Kidney epithelial cell (primary cell): Measurements from ENCODE around the gene SNPH. TPM values are rescaled to one million over a fixed set of nuclear protein-coding genes. Genes with fewer than 3 reads are reported as not detected.
"Not testable (repeated sequence)": the region's sequence is repeated elsewhere in the genome, so short reads cannot be mapped to it uniquely, and the experiment has no call there.

Experiments used
- DNase-seq: peaks from one replicate; pipeline ENCODE4 v3.0.0-alpha.2; 2010; ENCODE audit warnings: low read depth
- H3K27me3 ChIP-seq: 2 replicates; pipeline ENCODE4 v1.6.0; 2011; ENCODE audit warnings: low read length; ENCODE audit not compliant: control insufficient read depth, insufficient read depth
- H3K36me3 ChIP-seq: 2 replicates; pipeline ENCODE4 v1.5.1; 2011; ENCODE audit warnings: low read length; ENCODE audit not compliant: control insufficient read depth, insufficient read depth
- H3K4me3 ChIP-seq: 2 replicates; pipeline ENCODE4 v1.5.1; 2011; ENCODE audit warnings: low read depth, mild to moderate bottlenecking, control low read depth, low read length
- total RNA-seq: library from RNA; depleted of rRNA; stranded (reverse); fragments of >200 nt; gene quantifications from 2 replicates; pipeline ENCODE4 v1.2.3, GENCODE V29; 2015
- TF ChIP-seq, protein P1 (sequence below): IDR thresholded peaks from 2 replicates; pipeline ENCODE4 v1.5.1; 2011; ENCODE audit warnings: mild to moderate bottlenecking, moderate library complexity, low read length, control low read depth, inconsistent platforms; ENCODE audit not compliant: insufficient read depth, poor library complexity, severe bottlenecking

The SNPH gene
- total RNA-seq, 1 donor from 2014 or later = 7.1 TPM

GRCh38 chr20:1337441-1337840 is 71.3 kb downstream of the SNPH start:
- H3K27me3 ChIP-seq = no peaks in the 10 kb centered on the region
- no peak for DNase-seq
- no peak overlapping the region for H3K4me3 ChIP-seq
- TF ChIP-seq, protein P1, sequence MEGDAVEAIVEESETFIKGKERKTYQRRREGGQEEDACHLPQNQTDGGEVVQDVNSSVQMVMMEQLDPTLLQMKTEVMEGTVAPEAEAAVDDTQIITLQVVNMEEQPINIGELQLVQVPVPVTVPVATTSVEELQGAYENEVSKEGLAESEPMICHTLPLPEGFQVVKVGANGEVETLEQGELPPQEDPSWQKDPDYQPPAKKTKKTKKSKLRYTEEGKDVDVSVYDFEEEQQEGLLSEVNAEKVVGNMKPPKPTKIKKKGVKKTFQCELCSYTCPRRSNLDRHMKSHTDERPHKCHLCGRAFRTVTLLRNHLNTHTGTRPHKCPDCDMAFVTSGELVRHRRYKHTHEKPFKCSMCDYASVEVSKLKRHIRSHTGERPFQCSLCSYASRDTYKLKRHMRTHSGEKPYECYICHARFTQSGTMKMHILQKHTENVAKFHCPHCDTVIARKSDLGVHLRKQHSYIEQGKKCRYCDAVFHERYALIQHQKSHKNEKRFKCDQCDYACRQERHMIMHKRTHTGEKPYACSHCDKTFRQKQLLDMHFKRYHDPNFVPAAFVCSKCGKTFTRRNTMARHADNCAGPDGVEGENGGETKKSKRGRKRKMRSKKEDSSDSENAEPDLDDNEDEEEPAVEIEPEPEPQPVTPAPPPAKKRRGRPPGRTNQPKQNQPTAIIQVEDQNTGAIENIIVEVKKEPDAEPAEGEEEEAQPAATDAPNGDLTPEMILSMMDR = no peak
- no peaks in the 10 kb centered on the region for H3K36me3 ChIP-seq

- H3K27me3 ChIP-seq = no peaks in the 10 kb centered on the region
- DNase-seq = no peak
- no peaks in the 10 kb centered on the region for H3K36me3 ChIP-seq
- no peak overlapping the region for H3K4me3 ChIP-seq
- TF ChIP-seq, protein P1 = no peak
Measured at GRCh38 chr20:1338096-1338495, 72.0 kb downstream of the SNPH start.

DNA sequence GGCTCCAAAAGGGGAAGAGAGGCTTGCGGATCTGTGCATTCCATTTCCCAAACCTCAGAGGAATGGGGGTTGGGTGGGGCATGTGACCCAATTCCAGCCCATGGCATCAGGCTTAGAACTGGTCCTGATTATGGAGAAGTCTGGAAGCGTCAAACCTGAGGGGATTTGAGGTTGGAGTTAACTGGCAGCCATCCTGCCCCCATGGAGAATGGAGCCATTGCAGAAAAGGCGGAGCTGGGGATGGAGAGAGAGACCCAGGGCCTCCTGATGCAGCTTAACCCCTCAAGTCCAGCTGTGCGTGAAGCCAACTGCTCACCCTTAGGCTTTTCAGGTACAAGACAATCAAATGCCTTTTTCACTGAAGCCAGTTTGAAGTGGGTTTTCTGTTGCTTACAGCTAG is 72.7 kb downstream of the SNPH start:
- Histone ChIP-seq H3K4me3 (no peak overlapping the region), H3K27me3 (no peaks in the 10 kb centered on the region), H3K36me3 (no peaks in the 10 kb centered on the region)
- no peak for DNase-seq
- TF ChIP-seq, protein P1 = no peak

- Histone ChIP-seq H3K36me3 (no peaks in the 10 kb centered on the region), H3K4me3 (no peak overlapping the region), H3K27me3 (no peaks in the 10 kb centered on the region)
- TF ChIP-seq, protein P1 = no peak
- no peak for DNase-seq
Measured at GRCh38 chr20:1341561-1342265, 75.6 kb downstream of the SNPH start.

- not testable (repeated sequence) for H3K4me3 ChIP-seq, H3K36me3 ChIP-seq, H3K27me3 ChIP-seq, DNase-seq
Measured at GRCh38 chr20:1343446-1344124, 77.5 kb downstream of the SNPH start.

DNA sequence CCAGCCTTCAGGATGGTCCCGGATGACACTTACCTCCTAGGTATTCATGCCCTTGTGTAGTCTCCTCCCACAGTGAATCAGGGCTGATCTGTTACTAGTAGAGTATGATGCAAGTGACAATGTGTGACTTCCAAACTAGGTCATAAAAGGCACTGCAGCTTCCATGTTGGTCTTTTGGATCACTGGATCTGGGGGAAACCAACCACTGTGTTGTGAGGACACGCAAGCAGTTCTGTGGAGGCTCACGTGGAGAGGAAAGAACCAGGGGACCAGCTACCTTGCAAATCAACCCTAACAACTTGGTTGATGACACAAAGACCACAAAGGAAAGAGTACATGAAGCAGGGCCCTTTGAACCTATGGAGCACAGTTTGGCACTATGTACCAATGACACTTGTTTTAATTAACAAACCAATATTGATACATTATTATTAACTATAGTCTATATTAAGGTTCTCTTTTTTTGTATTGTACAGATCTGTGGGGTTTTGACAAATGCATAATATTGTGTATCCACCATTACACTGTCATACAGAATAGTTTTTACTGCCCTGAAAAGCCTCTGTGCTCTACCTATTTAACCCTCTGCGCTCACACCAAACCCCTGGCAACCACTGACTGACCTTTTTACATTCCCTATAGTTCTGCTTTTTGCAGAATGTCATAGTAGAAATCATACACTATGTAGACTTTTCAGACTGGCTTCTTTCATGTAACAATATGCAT is 79.1 kb downstream of the SNPH start:
- H3K36me3 ChIP-seq = no peaks in the 10 kb centered on the region
- H3K4me3 ChIP-seq = no peak overlapping the region
- TF ChIP-seq, protein P1 = no peak
- no peaks in the 10 kb centered on the region for H3K27me3 ChIP-seq
- no peak for DNase-seq
